ENCODE data around the gene IGF2. TPM values are rescaled to one million over a fixed set of nuclear protein-coding genes. Genes with fewer than 3 reads are reported as not detected.

The IGF2 gene
- total RNA-seq, 1 donor from 2014 or later, result 6.7 TPM

- DNase-seq (ENCODE audit: low read depth in 2 of 2), result no peak
Observed at GRCh38 chr11:2104524-2105440, 34.4 kb downstream of the IGF2 start.

DNA sequence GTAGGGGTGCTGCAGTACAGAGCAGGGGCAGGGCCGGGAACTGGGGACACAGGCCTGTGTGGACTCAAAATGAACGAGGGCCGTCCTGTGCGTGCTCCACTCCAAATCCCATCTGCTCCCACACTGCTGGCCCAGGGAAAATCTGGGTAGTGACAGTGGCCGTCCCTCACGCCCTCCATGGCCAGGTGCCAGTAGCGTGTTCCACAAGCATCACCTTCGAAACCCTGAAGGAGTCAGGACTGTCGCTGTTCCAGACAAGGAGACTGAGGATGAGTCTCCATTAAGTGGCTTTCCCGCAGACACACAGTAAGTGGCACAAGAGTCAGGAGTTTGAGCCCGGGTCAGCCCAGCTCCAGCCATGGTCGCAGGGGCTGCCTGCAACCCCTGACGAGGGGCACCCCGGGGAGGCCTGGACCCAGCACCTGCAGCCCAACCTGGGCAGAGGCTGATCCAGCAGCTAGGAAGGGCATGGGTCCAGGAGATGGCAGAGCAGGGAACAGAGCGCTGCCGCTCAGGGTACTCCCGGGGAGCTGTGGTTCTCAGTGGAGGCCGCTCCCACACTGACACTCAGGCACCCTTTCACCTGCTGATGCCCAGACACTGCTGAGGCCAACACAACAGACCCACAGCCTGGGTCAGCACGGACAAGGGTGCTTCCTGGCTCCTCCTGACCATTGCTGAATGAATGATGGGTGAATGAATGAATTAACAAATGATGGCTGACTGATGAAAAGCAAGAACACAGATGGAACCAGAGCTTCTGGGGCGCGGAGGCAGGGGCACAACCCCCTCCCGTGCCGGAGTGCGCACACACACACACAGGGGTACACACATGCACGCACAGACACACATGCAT is 35.3 kb downstream of the IGF2 start:
- no peak for DNase-seq (ENCODE audit: low read depth in 2 of 2)

DNA sequence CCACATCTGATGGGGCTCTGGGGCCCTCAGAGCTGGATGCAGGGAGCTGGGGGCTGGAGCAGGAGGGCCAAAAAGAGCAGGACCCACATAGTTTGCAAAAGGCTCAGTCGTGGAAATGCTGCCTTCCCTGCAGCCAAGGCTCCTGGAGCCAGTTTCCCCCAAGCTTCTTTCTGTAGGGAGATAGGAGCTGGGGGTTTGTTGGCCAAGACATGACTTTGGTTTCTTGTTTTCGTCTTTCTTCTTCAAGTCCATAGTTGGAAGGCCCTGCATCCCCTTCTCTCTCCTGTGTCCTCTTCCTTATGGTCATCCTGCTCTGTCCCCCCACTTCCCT is 36.3 kb downstream of the IGF2 start:
- DNase-seq (ENCODE audit: low read depth in 2 of 2), result no peak

GRCh38 chr11:2102132-2102882 is 36.9 kb downstream of the IGF2 start:
- peak in 1 of 2 donors; percentile 32 for DNase-seq (ENCODE audit: low read depth in 2 of 2)

GRCh38 chr11:2101171-2101675 is 38.0 kb downstream of the IGF2 start:
- no peak for DNase-seq (ENCODE audit: low read depth in 2 of 2)

DNA sequence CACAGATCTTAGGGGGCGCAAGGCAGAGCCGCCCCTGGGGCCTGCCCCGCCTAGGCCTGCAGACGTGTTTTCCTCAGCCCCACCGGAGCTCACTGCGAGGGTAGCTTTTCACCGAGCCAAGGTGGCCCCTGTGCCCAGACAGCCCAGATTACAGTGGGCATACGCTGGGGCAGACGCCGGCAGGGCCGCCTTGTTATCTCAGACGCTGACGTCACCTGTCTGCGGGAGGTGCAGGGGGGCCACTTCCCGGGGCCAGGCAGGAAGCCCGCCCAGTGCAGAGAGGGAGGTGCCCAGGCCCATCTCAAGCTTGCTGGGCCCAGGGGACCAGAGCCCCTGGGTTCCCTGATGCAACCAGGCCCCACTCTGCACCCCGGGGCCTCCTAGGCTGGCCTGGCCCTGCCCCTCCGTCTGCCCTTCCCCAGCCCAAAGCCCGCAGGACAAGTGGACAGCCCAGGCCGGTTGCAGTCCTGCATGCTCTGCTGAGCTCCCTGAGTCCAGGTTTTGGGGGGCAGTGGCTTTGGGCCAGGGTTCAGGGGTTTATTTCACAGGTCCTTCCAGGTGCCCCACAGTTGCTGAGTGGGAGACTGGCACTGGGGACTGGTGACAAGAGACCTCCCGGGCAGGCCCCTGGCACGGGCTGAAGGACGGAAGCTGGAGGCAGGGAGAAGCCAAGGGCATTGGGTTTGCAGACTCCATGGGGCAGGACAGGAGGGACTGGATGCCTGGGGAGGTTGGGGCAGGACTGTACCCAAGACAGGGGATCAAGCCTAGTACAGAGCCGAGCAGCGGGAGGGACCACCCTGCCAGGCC is 38.6 kb downstream of the IGF2 start:
- peak; percentile 28 to 65 for DNase-seq (ENCODE audit: low read depth in 2 of 2)

DNA sequence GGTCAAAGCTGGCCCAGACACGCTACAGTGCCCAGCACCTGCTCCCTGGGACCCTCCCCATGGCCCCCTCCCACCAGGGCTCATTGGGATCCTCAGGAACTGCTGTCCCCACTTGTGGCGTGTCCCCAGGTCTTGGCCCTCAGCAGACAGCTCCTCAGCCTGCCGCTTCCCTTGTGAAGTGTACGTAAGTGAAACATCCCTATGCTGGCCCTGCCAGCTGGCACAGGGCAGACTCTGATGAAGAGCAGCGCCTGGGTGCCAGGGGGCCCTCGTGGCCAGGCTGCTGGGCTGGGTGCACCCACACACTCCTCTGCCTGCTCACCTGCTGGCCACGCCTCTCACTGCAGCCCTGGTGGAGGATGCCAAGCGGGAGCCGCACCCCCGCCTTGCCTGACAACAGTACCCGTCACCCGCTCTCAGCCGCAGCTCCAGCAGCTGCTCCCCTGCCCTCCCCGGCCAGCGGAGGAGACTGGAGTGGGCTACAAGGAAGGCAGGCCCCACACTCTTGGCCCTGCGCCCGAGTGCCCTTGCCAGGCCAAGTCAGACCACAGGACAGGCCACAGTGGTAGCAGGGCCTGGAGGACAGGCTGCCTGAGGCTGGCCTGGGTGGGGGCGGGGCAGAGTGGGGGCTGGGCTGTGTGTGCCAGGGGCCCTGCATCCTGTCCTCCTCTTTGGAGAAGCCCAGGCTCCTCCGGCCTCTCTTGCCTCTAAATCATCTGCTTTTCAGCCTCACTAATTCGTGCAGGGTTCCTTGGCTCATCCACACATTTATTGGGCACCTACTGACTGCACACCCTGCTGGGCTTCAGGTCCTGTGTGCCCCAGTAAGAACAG is 39.5 kb downstream of the IGF2 start:
- peak in 1 of 2 donors; percentile 17 for DNase-seq (ENCODE audit: low read depth in 2 of 2)

- no peak for DNase-seq (ENCODE audit: low read depth in 2 of 2)
Observed at GRCh38 chr11:2098691-2099515, 40.3 kb downstream of the IGF2 start.

DNA sequence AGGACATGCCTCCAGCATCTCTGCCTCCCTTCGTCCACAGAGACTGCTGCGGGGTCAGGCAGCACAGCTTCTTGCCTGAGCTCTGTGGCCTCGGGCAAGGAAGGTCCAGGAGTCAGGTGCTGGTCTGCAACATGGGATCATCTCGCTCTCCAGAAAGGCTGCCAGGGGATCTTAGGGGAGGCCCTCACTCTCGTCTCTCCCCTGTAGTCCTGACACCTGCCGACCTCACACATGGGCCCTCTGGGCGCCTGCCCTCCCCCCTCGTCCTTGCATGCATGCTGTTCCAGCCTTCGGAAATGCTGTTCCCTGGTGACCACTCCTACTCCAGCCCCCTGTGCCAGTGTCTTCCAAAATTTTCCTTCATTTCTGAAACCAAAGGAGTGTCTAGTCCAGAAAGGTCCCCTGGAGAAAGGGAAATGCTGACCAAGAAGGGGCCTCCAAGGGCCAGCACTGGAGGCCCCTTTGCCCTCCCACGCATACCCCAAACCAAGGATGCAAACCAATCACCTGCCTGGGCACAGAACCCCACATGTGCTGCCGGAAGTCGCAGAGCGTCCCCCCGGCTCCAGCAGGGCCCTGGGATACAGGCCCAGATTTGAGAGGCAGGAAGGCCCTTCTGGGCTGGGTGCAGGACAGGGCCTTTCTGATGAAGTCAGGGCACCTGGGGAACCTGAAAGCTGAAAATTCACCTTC is 41.0 kb downstream of the IGF2 start:
- DNase-seq (ENCODE audit: low read depth in 2 of 2), result no peak

- DNase-seq (ENCODE audit: low read depth in 2 of 2), result peak; percentile 22 to 79
Observed at GRCh38 chr11:2097356-2097997, 41.7 kb downstream of the IGF2 start.

DNA sequence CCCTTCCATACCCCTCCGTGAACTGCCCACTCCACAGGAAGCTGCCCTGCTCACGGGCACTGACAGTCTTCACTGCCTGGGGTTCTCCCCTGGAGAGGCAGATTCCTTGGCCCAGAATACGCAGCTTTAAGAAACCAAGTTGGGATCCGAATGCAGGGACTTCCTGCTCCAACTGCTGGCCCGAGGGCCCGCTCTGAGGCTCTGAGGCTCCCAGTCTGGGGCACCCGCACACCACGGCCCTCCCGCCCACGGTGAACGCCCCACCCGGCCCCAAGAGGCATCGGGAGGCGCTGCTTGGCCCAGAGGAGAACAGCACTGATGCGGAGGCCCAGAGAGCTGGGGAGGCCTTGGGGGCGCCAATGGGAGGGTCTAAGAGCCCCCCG is 42.3 kb downstream of the IGF2 start:
- DNase-seq (ENCODE audit: low read depth in 2 of 2), result no peak

GRCh38 chr11:2096011-2096918 is 42.9 kb downstream of the IGF2 start:
- DNase-seq (ENCODE audit: low read depth in 2 of 2), result no peak

DNA sequence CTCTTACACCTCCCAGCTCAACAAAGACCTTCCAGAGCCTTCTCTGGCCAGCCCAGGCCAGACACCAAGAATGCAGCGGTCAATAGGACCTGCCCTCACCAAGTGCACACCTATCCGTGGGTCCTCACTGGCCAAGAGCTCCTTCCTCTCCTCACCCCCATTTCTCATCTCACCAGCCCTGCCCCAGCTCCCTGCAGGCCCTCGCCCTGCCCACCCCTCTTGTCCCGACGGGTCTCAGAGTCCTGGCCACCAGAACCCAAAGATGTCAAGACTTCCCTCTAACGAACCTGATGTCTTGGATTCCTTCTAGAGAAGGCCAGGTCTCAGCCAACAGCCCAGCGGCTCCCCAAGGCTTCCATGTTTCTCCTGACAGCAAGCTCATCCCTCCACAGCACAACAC is 43.6 kb downstream of the IGF2 start:
- no peak for DNase-seq (ENCODE audit: low read depth in 2 of 2)

DNA sequence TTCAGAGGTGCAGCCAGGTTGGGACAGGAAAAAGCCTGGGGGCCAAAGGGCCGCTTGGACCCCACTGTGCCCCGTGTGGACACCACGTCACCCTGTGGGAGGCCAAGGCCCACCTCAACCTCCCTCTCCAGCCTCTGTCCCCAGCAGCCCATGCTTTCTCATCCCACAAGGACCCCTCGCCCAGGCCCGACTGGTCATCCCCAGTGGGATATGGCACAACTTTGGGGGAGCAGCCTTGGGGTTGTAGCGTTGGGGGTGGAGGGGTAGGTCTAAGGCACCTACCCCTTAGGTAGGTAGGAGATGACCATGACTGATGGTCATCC is 44.0 kb downstream of the IGF2 start:
- no peak for DNase-seq (ENCODE audit: low read depth in 2 of 2)

GRCh38 chr11:2094354-2095197 is 44.6 kb downstream of the IGF2 start:
- DNase-seq (ENCODE audit: low read depth in 2 of 2), result no peak

Data from lung microvascular endothelial cell (primary cell).